ENCODE data around the gene RAI1. TPM values are rescaled to one million over a fixed set of nuclear protein-coding genes. Genes with fewer than 3 reads are reported as not detected.

RAI1 gene
- polyA plus RNA-seq, 6 donors from 2014 or later = 1.9 to 3.8 (median 2.6) TPM

DNA sequence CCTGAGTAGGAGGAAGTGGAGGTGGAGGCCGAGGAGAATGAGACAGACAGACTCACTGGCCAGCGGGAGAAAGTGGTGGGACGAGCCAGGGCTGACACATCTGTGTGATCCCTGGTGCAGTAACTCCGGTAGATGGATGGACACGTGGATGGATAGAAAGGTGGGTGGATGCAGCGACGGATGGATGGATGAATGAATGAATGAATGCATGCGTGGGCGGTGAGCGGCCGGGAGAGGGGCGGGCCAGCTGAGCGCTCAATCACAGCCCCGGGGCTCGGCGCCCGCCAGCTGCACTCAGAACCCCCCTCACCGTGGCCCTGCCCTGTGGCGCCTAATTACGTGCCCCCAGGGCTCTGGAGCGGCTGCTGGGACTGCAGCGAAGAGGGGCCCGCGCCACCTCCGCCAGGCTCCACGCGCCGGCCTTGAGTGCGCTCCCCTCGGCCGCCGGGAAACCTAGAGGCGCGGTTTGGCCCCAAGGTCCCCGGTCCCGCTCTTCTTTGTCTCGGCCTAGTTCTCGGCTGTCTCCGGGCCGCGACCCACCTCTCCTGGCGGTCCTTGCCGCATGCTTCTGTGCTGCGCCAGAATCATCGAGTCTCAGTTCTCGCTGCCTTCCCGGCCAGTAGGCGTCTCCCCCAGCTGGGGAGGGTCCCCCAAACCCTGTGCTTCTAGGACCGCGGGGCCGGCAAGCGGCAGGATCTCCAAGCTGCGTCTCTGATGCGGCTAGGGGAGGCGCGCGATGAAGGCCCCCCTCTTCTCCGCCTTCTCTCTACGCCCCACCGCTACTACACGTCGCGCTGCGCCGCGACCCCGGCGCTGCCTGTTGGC lies 41.0 kb downstream of the RAI1 start:
- peak overlapping the region; percentile 76 to 96 (median 88) for H3K4me3 Mint-ChIP-seq
- no peak for DNase-seq
- H3K4me1 Mint-ChIP-seq = peaks cover 46 to 50% (median 48%) of the 10 kb centered on the region in 3 donors
- no peaks in the 10 kb centered on the region for H3K9me3 Mint-ChIP-seq
- H3K36me3 Mint-ChIP-seq = peaks cover 5 to 19% of the 10 kb centered on the region in 2 donors
- H3K27me3 Mint-ChIP-seq = peaks cover 29 to 54% (median 38%) of the 10 kb centered on the region in 3 donors
- peak overlapping the region in 4 of 6 donors; percentile 51 to 88 (median 78) for H3K27ac Mint-ChIP-seq
- ATAC-seq (ENCODE audit: low read depth in 2 of 2) = no peak

DNA sequence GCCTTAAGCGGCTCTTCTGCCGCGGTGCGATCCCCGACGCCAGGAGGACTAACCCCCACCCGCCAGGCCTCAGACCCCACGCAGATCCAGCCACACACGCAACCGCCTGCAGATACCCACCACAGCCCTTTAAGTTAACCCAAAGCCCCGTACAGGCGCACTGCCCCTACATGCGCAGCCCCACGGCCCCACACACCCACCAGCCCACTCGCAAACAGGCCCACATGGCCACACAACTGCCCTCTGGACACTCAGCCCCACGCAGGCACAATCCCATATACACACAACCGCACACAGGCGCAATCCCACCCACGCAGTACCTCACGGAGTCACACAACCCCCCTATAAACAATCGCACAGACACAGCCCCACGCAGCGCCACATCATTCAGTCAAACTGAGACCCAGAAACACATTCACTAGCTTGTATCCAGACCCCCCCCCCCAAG lies 41.7 kb downstream of the RAI1 start:
- Mint-ChIP-seq H3K36me3 (peaks cover 5 to 13% of the 10 kb centered on the region in 2 donors), H3K27me3 (peaks cover 29 to 47% (median 38%) of the 10 kb centered on the region in 3 donors), H3K4me3 (peak overlapping the region; percentile 72 to 96 (median 88)), H3K27ac (peak overlapping the region in 5 of 6 donors; percentile 0 to 87 (median 60)), H3K4me1 (peaks cover 41 to 50% (median 43%) of the 10 kb centered on the region in 3 donors), H3K9me3 (no peaks in the 10 kb centered on the region)
- DNase-seq = no peak
- no peak for ATAC-seq (ENCODE audit: low read depth in 2 of 2)

DNA sequence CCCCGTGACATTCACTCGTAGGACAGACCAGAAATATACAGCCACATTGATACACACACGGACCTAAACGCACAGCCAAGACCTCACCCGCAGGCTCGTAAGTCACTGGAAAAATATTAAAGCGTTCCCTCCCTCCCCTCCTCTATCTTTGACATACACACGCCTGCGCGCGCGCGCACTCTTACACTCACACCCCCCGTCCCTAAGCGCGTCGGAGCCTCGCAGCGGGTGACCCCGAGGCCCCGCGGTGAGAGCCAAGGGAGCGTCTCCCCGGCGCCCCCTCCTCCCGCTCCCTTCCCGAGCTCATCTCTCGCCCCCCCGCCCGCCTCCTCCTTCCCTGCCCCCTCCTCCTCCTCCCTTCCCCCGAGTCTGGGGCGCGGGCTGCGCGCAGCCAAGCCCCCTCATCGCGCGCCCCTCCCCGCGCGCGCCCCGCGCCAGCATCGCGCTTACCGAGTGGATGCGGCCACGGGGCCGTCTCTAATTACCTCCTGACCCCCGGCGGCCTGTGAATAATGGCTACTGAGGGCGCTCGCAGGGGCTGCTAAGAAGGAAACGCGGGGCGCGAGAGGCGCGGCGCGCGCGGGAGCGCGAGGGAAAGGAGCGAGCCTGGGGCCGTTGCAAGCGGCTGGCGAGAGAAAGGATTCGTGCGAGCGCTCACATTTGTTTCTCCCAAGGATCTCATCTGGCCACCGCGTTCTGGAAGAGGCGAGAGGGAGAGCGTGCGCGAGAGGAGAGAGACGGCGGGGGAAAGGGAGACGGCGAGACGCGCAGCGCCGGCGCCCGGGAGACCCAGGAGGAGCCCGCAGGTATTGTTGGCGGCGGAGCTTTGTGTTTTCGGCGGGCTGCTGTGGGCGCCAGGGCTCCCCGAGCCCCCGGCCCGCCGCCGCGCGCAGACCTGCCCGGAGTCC lies 42.4 kb downstream of the RAI1 start:
- peak overlapping the region in 5 of 6 donors; percentile 60 to 89 (median 68) for H3K27ac Mint-ChIP-seq
- H3K4me1 Mint-ChIP-seq = peaks cover 40 to 56% (median 46%) of the 10 kb centered on the region in 3 donors
- H3K36me3 Mint-ChIP-seq = peaks cover 5 to 8% of the 10 kb centered on the region in 2 donors
- peak overlapping the region; percentile 72 to 97 (median 93) for H3K4me3 Mint-ChIP-seq
- peaks cover 29 to 41% (median 38%) of the 10 kb centered on the region in 3 donors for H3K27me3 Mint-ChIP-seq
- peak; percentile 29 to 41 for ATAC-seq (ENCODE audit: low read depth in 2 of 2)
- DNase-seq = no peak
- H3K9me3 Mint-ChIP-seq = no peaks in the 10 kb centered on the region

GRCh38 chr17:17724307-17725010 lies 43.2 kb downstream of the RAI1 start:
- Mint-ChIP-seq H3K27ac (peak overlapping the region in 5 of 6 donors; percentile 62 to 92 (median 87)), H3K27me3 (peaks cover 22 to 33% (median 32%) of the 10 kb centered on the region in 3 donors), H3K36me3 (peaks cover 2% of the 10 kb centered on the region in 2 donors), H3K4me3 (peak overlapping the region; percentile 72 to 96 (median 92)), H3K4me1 (peaks cover 39 to 58% (median 42%) of the 10 kb centered on the region in 3 donors), H3K9me3 (no peaks in the 10 kb centered on the region)
- ATAC-seq (ENCODE audit: low read depth in 2 of 2) (peak; percentile 49 to 55), DNase-seq (no peak)

DNA sequence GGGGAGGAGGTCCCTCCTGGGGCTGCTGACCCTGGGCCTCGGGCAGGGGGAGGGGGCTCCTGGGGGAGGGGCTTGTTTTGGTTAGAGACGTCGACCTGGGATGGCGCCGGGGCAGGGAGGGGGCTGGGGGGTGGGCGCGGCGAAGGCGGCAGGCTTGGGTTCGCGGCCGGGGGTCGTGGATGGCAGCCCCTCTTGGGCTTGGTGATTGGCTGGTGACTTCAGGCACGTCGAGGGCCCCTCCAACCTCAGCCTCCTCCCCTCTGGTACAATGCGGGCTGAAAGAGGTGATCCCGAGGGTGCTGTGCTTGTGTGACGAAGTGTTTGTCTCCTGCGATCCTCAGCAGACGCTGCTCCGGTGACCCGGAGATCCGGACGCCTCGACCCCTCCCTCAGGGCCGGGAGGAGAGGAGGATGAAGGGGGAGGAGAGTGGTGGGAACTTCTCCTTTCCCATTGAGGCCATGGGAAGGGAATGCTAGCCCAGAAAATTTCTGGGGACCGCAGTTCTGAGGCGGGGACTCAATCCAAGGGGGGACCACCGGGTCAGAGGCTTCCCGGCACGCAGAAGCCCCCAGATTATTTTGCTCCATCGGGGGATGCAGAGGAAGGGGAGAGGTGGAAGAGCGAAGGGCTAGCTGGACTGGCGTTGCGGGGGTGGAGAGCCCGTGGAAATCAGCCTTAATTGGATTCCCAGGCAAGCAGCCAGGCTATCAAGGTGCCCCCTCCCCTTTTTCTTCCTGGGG lies 43.9 kb downstream of the RAI1 start:
- no peak for DNase-seq
- peak overlapping the region in 5 of 6 donors; percentile 60 to 96 (median 87) for H3K27ac Mint-ChIP-seq
- no peaks in the 10 kb centered on the region for H3K9me3 Mint-ChIP-seq
- peaks cover 20 to 31% (median 31%) of the 10 kb centered on the region in 3 donors for H3K27me3 Mint-ChIP-seq
- H3K36me3 Mint-ChIP-seq = no peaks in the 10 kb centered on the region
- ATAC-seq (ENCODE audit: low read depth in 2 of 2) = peak; percentile 39 to 46
- peak overlapping the region; percentile 71 to 96 (median 86) for H3K4me3 Mint-ChIP-seq
- peaks cover 43 to 64% (median 47%) of the 10 kb centered on the region in 3 donors for H3K4me1 Mint-ChIP-seq

DNA sequence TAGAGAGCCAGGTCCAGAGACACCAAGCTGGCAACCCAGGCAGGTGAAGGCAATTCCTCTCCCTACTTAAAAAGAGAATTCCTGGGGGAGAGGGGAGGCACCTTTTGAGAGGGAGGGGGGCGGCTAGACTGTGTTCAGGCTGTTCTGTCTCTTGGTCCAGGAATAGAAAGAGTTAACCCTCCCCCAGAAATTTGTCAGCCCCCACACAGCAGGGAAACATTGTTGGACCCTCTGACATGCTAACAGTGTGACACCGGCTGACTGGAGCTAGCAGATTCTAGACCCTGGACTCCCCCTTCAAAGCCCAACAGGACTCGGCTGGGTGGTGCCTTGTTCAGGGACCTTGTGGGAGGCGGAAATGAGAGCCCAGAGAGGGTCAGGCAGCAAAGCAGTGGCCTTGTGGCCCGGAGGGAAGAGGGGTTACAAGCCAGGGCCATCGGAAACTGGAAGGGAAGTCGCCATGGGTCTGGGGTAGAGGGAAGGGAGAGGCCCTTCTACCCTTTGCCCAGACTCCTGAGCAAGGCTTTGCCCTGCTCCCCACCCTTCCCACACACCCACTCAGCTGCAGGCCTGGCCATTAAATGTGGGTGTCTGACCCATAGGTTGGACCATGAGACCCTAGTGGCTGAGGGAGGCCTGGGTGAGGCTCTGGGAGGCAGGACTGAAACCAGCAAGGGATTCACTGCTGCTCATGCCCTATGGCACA lies 44.6 kb downstream of the RAI1 start:
- no peak for ATAC-seq (ENCODE audit: low read depth in 2 of 2)
- peaks cover 43 to 64% (median 47%) of the 10 kb centered on the region in 3 donors for H3K4me1 Mint-ChIP-seq
- peaks cover 20 to 31% (median 30%) of the 10 kb centered on the region in 3 donors for H3K27me3 Mint-ChIP-seq
- H3K27ac Mint-ChIP-seq = peak overlapping the region in 2 of 6 donors; percentile 12 to 87
- peak overlapping the region in 6 of 8 donors; percentile 30 to 88 (median 72) for H3K4me3 Mint-ChIP-seq
- DNase-seq = no peak
- no peaks in the 10 kb centered on the region for H3K36me3 Mint-ChIP-seq
- H3K9me3 Mint-ChIP-seq = no peaks in the 10 kb centered on the region

DNA sequence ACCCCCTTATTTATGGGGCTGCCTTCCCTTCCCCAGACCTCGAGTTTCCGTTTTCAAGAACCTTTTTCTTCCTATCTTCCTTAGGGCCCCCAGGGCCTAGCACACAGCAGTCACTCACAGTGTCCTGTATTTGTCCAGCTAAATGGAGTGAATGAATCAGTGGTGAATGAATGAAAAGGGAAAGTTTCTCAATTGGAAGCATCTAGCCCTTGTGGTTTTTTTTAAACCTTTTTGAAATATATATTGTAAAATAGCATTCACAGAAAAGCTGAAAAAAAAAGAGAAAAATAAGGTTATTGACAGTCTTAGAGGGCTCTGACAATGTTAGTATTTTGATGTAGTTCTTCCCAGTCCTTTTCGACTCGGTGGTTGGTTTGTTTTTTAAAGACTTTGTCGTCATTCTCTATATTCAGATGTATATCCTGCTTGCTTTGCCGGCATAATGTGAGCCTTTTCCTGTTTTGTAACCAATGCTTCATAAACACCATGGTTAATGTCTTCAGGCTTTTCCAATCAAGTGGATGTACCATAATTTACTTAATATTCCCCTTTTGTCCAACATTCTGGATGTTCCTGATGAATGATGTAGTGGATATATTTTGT lies 45.3 kb downstream of the RAI1 start:
- peak overlapping the region in 2 of 6 donors; percentile 21 to 28 for H3K27ac Mint-ChIP-seq
- peak overlapping the region in 3 of 8 donors; percentile 2 to 83 (median 66) for H3K4me3 Mint-ChIP-seq

DNA sequence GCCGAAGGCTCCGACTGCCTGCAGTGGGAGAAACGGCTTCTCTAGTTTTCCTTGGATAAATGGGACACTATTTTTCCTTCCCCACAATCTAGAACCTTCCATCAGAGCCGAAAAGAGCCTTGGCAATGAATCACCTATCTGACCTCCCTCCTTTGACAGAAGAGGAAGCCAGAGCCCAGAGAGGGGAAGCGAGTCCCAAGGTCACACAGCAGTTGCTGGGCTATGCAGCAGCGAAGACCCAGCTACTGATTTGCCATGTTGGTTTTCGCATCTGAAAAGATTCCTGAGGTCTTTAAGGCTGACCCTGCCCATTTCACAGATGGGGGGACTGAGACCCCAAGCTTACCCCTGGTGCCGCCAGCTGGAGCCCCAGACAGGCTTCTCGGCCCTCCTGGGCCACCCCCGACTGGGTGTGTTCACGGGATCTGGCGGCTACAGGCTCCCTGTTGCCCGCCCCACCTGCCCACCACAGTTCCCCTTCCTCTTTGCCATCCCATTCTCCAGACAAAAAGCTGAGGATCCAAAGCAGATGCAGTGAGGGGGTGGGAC lies 45.9 kb downstream of the RAI1 start:
- Mint-ChIP-seq H3K4me1 (peaks cover 33 to 52% (median 37%) of the 10 kb centered on the region in 3 donors), H3K27ac (no peak overlapping the region), H3K9me3 (no peaks in the 10 kb centered on the region), H3K36me3 (no peaks in the 10 kb centered on the region), H3K27me3 (peaks cover 9 to 19% (median 17%) of the 10 kb centered on the region in 3 donors), H3K4me3 (peak overlapping the region in 2 of 8 donors; percentile 1 to 83)
- ATAC-seq (ENCODE audit: low read depth in 2 of 2) (no peak), DNase-seq (no peak)

More for the DNA sequence above, 45.3 kb downstream of the RAI1 start:
- H3K36me3 Mint-ChIP-seq = no peaks in the 10 kb centered on the region
- H3K27me3 Mint-ChIP-seq = peaks cover 14 to 25% (median 23%) of the 10 kb centered on the region in 3 donors
- DNase-seq = no peak
- H3K4me1 Mint-ChIP-seq = peaks cover 39 to 58% (median 43%) of the 10 kb centered on the region in 3 donors
- no peak for ATAC-seq (ENCODE audit: low read depth in 2 of 2)
- H3K9me3 Mint-ChIP-seq = no peaks in the 10 kb centered on the region

- H3K4me1 Mint-ChIP-seq = peaks cover 30 to 43% (median 30%) of the 10 kb centered on the region in 3 donors
Observed at GRCh38 chr17:17728146-17728545, 46.9 kb downstream of the RAI1 start.

GRCh38 chr17:17728550-17729251 lies 47.4 kb downstream of the RAI1 start:
- no peak for DNase-seq
- ATAC-seq (ENCODE audit: low read depth in 2 of 2) = no peak
- Mint-ChIP-seq H3K27me3 (peaks cover 2 to 4% (median 3%) of the 10 kb centered on the region in 3 donors), H3K4me1 (peaks cover 27 to 42% (median 29%) of the 10 kb centered on the region in 3 donors), H3K27ac (no peak overlapping the region), H3K36me3 (no peaks in the 10 kb centered on the region), H3K9me3 (no peaks in the 10 kb centered on the region), H3K4me3 (peak overlapping the region in 1 of 8 donors; percentile 33)

More at GRCh38 chr17:17728146-17728545, 46.9 kb downstream of the RAI1 start:
- Mint-ChIP-seq H3K4me3 (no peak overlapping the region), H3K27ac (peak overlapping the region in 1 of 6 donors; percentile 16), H3K36me3 (no peaks in the 10 kb centered on the region), H3K27me3 (peaks cover 5 to 9% (median 7%) of the 10 kb centered on the region in 3 donors), H3K9me3 (no peaks in the 10 kb centered on the region)
- ATAC-seq (ENCODE audit: low read depth in 2 of 2) = no peak
- DNase-seq = no peak
